ENCODE results near the gene CMSS1.

Gene CMSS1

GRCh38 chr3:100140976-100141375 is 323.3 kb downstream of the CMSS1 start:
- Histone ChIP-seq H3K27ac (replicated peaks) (no peak overlapping the region), H3K4me3 (replicated peaks; ENCODE audit: insufficient read depth, low read length) (no peak overlapping the region), H3K27me3 (ENCODE audit: insufficient read depth, poor library complexity, severe bottlenecking) (no peaks in the 10 kb centered on the region)
- no peak for DNase-seq (ENCODE audit: low read depth in 1 of 2, low spot score in 1 of 2)
- no peak for TF ChIP-seq POLR2AphosphoS5 (IDR thresholded peaks at IDR 0.05; ENCODE audit: low read depth)
- TF ChIP-seq CTCF (IDR thresholded peaks at IDR 0.05; ENCODE audit: insufficient read depth, low read length) = no peak
- TF ChIP-seq SPI1 (IDR thresholded peaks at IDR 0.05; ENCODE audit: borderline replicate concordance, low read depth) = no peak
- TF ChIP-seq REST (IDR thresholded peaks at IDR 0.05; ENCODE audit: insufficient replicate concordance, low read depth) = no peak
- no peak for TF ChIP-seq GABPA (IDR thresholded peaks at IDR 0.05; ENCODE audit: low read depth)

DNA sequence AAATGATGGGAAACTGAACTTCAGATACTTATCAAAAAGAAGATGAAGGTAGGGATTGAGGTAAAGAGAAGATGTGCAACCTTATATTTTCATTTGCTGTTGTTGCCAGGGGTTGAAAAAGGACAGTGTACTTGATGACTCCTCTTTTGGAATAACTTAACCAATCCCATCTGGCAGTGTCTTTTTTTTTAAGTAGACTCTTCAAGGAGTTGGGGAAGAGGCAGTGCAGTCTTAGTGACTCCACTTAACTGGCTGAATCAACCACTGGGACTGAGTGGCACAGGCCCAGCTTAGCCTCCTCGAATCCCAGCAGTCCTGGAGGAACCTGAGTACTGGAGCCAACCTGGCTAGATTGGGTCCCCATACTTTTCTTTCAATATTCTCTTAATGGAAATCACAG is 323.9 kb downstream of the CMSS1 start:
- DNase-seq (ENCODE audit: low read depth in 1 of 2, low spot score in 1 of 2) = no peak
- Histone ChIP-seq H3K27ac (replicated peaks) (no peak overlapping the region), H3K4me3 (replicated peaks; ENCODE audit: insufficient read depth, low read length) (no peak overlapping the region), H3K27me3 (ENCODE audit: insufficient read depth, poor library complexity, severe bottlenecking) (no peaks in the 10 kb centered on the region)
- TF ChIP-seq GABPA (IDR thresholded peaks at IDR 0.05; ENCODE audit: low read depth) (no peak), REST (IDR thresholded peaks at IDR 0.05; ENCODE audit: insufficient replicate concordance, low read depth) (no peak), POLR2AphosphoS5 (IDR thresholded peaks at IDR 0.05; ENCODE audit: low read depth) (no peak), SPI1 (IDR thresholded peaks at IDR 0.05; ENCODE audit: borderline replicate concordance, low read depth) (no peak), CTCF (IDR thresholded peaks at IDR 0.05; ENCODE audit: insufficient read depth, low read length) (no peak)

DNA sequence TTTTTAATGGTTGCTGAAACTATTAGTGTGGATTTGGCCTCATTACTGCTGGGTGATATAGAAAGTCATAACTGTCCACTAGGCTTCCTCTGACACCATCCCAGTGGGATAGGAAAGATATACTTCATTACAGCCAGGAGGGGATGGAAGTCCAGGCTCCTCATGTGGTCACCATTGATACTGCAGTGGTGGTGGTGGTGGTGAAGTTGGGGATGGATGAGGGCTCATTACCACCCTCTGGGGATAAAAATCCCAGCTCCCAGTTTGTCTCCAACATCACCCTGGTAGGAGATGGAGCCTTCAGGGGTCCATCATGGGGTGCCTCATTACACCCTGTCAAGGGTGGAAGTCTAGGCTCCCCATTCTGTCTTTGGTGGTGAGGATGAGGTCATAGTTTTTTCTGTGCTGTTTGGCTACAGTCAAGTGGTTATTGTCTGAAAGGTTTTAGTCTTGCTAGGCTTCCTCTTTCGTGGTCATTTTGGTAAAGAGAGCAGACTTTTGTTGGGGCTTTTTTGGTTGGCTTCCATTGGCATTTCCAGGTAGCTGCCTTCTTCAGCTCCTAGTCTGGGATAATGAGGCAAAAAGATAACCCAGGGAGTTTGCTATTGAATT is 326.7 kb downstream of the CMSS1 start:
- no peak overlapping the region for H3K27ac ChIP-seq (replicated peaks)
- no peaks in the 10 kb centered on the region for H3K27me3 ChIP-seq (ENCODE audit: insufficient read depth, poor library complexity, severe bottlenecking)
- DNase-seq (ENCODE audit: low read depth in 1 of 2, low spot score in 1 of 2) = peak in 1 of 2 experiments; percentile 33
- TF ChIP-seq SPI1 (IDR thresholded peaks at IDR 0.05; ENCODE audit: borderline replicate concordance, low read depth) (peak; percentile 60), POLR2AphosphoS5 (IDR thresholded peaks at IDR 0.05; ENCODE audit: low read depth) (no peak), GABPA (IDR thresholded peaks at IDR 0.05; ENCODE audit: low read depth) (no peak), REST (IDR thresholded peaks at IDR 0.05; ENCODE audit: insufficient replicate concordance, low read depth) (no peak), CTCF (IDR thresholded peaks at IDR 0.05; ENCODE audit: insufficient read depth, low read length) (no peak)
- no peak overlapping the region for H3K4me3 ChIP-seq (replicated peaks; ENCODE audit: insufficient read depth, low read length)
